Motor neuron (in vitro differentiated cells): ENCODE data around the gene APBA2. TPM values are rescaled to one million over a fixed set of nuclear protein-coding genes. Genes with fewer than 3 reads are reported as not detected.

Source experiments
- ATAC-seq, 8 experiments: fragments of 200-7000 bp; cut with Tn5 transposase; replicated peaks in 6 of 8; 2 replicates each; pipeline ENCODE4 v1.8.0; 2021; ENCODE audit warnings: mild to moderate bottlenecking in 8 of 8, moderate library complexity in 8 of 8
- H3K27ac ChIP-seq, 2 donors: fragments of 250-450 bp; sonication (Bioruptor Pico); 2 replicates each; pipeline ENCODE4 v1.9.0; 2021; ENCODE audit warnings: antibody characterized with exemption in 2 of 2, mild to moderate bottlenecking in 2 of 2, moderate library complexity in 1 of 2
- H3K4me1 ChIP-seq, 2 donors: fragments of 250-450 bp; sonication (Bioruptor Pico); replicated peaks in 1 of 2; 2 replicates each; pipeline ENCODE4 v1.6.1; 2021; ENCODE audit warnings: antibody characterized with exemption in 2 of 2, mild to moderate bottlenecking in 2 of 2, moderate library complexity in 1 of 2
- H3K4me3 ChIP-seq, 5 donors: fragments of 250-450 bp; sonication (Bioruptor Pico); 2 replicates each; pipeline ENCODE4 v1.9.0; 2021; ENCODE audit warnings: antibody characterized with exemption in 5 of 5, mild to moderate bottlenecking in 5 of 5, moderate library complexity in 4 of 5
- WGBS, 10 experiments: fragments of 450-650 bp; shearing (Covaris generic); methylation state at CpG; one replicate each; pipeline ENCODE4 v1.0.0; 2022; 5-methylcytosine and 5-hydroxymethylcytosine counted together
- in situ Hi-C, 9 experiments: fragments of 400-800 bp; cut with MboI; loops; one replicate each; pipeline ENCODE4 v1.15.0; 2021; ENCODE audit warnings: low sequenced_read_pairs in 9 of 9, low pct_unique_long_range_greater_than_20kb in 2 of 9; ENCODE audit not compliant: unreplicated experiment in 9 of 9
- total RNA-seq, 8 experiments: library from RNA; unstranded; fragments of 300-600 nt; gene quantifications; 2 replicates each; pipeline versions ENCODE4 v1.2.3 to v1.2.4, GENCODE V29; 2022

APBA2 gene
- total RNA-seq, 8 experiments from 2014 or later, result 7.8 to 66.8 (median 40.0) TPM

- no peak for ATAC-seq
- in situ Hi-C loops, result loop anchor here in 4 of 9 experiments (25.0 kb wide), 1 partner anchor 196 kb away; no protein-coding TSS in a partner anchor
- Histone ChIP-seq H3K4me1 (peaks cover 9 to 11% of the 10 kb centered on the region in 2 donors), H3K27ac (no peak overlapping the region), H3K4me3 (no peak overlapping the region)
- WGBS, 10 experiments, result 40 to 100% (median 91%) methylated on average over 1 to 13 of the region's 15 CpGs
Observed at GRCh38 chr15:28890711-28891495, 5.1 kb downstream of the APBA2 start.

GRCh38 chr15:28891588-28891987 lies 5.8 kb downstream of the APBA2 start:
- no peak for ATAC-seq
- Histone ChIP-seq H3K4me1 (peaks cover 9 to 11% of the 10 kb centered on the region in 2 donors), H3K27ac (no peak overlapping the region), H3K4me3 (no peak overlapping the region)
- in situ Hi-C loops, result loop anchor here in 4 of 9 experiments (25.0 kb wide), 1 partner anchor 196 kb away; no protein-coding TSS in a partner anchor
- WGBS, 10 experiments, result 61 to 100% (median 100%) methylated on average over 1 to 6 of the region's 6 CpGs; no CpG with 5 or more reads in 1 of the 10 experiments

GRCh38 chr15:28892789-28893610 lies 7.2 kb downstream of the APBA2 start:
- Histone ChIP-seq H3K4me3 (no peak overlapping the region), H3K27ac (no peak overlapping the region), H3K4me1 (peaks cover 0 to 1% of the 10 kb centered on the region in 2 donors)
- in situ Hi-C loops, result loop anchor here in 4 of 9 experiments (25.0 kb wide), 1 partner anchor 194 kb away; no protein-coding TSS in a partner anchor
- 0 to 96% (median 72%) methylated on average over 1 to 7 of the region's 12 CpGs; no CpG with 5 or more reads in 1 of the 10 experiments for WGBS, 10 experiments
- ATAC-seq, result peak in 3 of 8 experiments; percentile 73 to 86 (median 84)

- in situ Hi-C loops, result loop anchor here in 4 of 9 experiments (25.0 kb wide), 1 partner anchor 193 kb away; no protein-coding TSS in a partner anchor
- no peak for ATAC-seq
- WGBS, 10 experiments, result 80% methylated on average over 1 to 3 of the region's 13 CpGs; no CpG with 5 or more reads in 8 of the 10 experiments
- H3K27ac ChIP-seq, result no peak overlapping the region
- no peaks in the 10 kb centered on the region for H3K4me1 ChIP-seq
- H3K4me3 ChIP-seq, result no peak overlapping the region
Observed at GRCh38 chr15:28894631-28895030, 8.9 kb downstream of the APBA2 start.

GRCh38 chr15:28895146-28895545 lies 9.4 kb downstream of the APBA2 start:
- ATAC-seq, result no peak
- no peaks in the 10 kb centered on the region for H3K4me1 ChIP-seq

GRCh38 chr15:28895566-28895965 lies 9.8 kb downstream of the APBA2 start:
- 77 to 100% (median 90%) methylated on average over 2 to 5 of the region's 6 CpGs; no CpG with 5 or more reads in 5 of the 10 experiments for WGBS, 10 experiments
- in situ Hi-C loops, result loop anchor here in 4 of 9 experiments (25.0 kb wide), 1 partner anchor 192 kb away; no protein-coding TSS in a partner anchor
- no peak overlapping the region for H3K4me3 ChIP-seq

More at GRCh38 chr15:28895146-28895545, 9.4 kb downstream of the APBA2 start:
- WGBS, 10 experiments, result 70 to 100% (median 94%) methylated on average over 2 to 5 of the region's 13 CpGs; no CpG with 5 or more reads in 6 of the 10 experiments
- Histone ChIP-seq H3K4me3 (no peak overlapping the region), H3K27ac (no peak overlapping the region)
- in situ Hi-C loops, result loop anchor here in 4 of 9 experiments (25.0 kb wide), 1 partner anchor 192 kb away; no protein-coding TSS in a partner anchor

GRCh38 chr15:28896951-28897350 lies 11.2 kb downstream of the APBA2 start:
- WGBS, 10 experiments, result 7 to 100% (median 100%) methylated on average over 1 to 4 of the region's 4 CpGs; no CpG with 5 or more reads in 6 of the 10 experiments
- H3K27ac ChIP-seq, result no peak overlapping the region
- ATAC-seq, result peak; percentile 51 to 85 (median 70)

More at GRCh38 chr15:28895566-28895965, 9.8 kb downstream of the APBA2 start:
- H3K27ac ChIP-seq, result no peak overlapping the region
- no peaks in the 10 kb centered on the region for H3K4me1 ChIP-seq
- ATAC-seq, result no peak

GRCh38 chr15:28897861-28898585 lies 12.2 kb downstream of the APBA2 start:
- Histone ChIP-seq H3K4me1 (no peaks in the 10 kb centered on the region), H3K4me3 (no peak overlapping the region), H3K27ac (no peak overlapping the region)
- ATAC-seq, result peak in 1 of 8 experiments; percentile 42
- 51 to 100% (median 83%) methylated on average over 1 to 6 of the region's 13 CpGs; no CpG with 5 or more reads in 1 of the 10 experiments for WGBS, 10 experiments
- in situ Hi-C loops, result loop anchor here in 4 of 9 experiments (25.0 kb wide), 1 partner anchor 189 kb away; no protein-coding TSS in a partner anchor

More at GRCh38 chr15:28896951-28897350, 11.2 kb downstream of the APBA2 start:
- in situ Hi-C loops, result loop anchor here in 4 of 9 experiments (25.0 kb wide), 1 partner anchor 190 kb away; no protein-coding TSS in a partner anchor
- Histone ChIP-seq H3K4me1 (no peaks in the 10 kb centered on the region), H3K4me3 (no peak overlapping the region)

GRCh38 chr15:28899061-28899738 lies 13.4 kb downstream of the APBA2 start:
- in situ Hi-C loops, result loop anchor here in 4 of 9 experiments (25.0 kb wide), 1 partner anchor 188 kb away; no protein-coding TSS in a partner anchor
- no peak for ATAC-seq
- Histone ChIP-seq H3K4me1 (no peaks in the 10 kb centered on the region), H3K27ac (no peak overlapping the region), H3K4me3 (no peak overlapping the region)
- 60 to 94% (median 92%) methylated on average over 2 to 11 of the region's 24 CpGs; no CpG with 5 or more reads in 3 of the 10 experiments for WGBS, 10 experiments

- ATAC-seq, result no peak
- no peak overlapping the region for H3K27ac ChIP-seq
- in situ Hi-C loops, result no loop called here
- H3K4me1 ChIP-seq, result peaks cover 0 to 8% of the 10 kb centered on the region in 2 donors
- WGBS, 10 experiments, result 67 to 100% (median 85%) methylated on average over 2 to 9 of the region's 18 CpGs; no CpG with 5 or more reads in 2 of the 10 experiments
- no peak overlapping the region for H3K4me3 ChIP-seq
Observed at GRCh38 chr15:28900041-28900891, 14.5 kb downstream of the APBA2 start.
